ENCODE data around the gene DEXI.

Gene DEXI

GRCh38 chr16:10942352-10943063 lies at the start of gene DEXI:
Gene DEXI (minus strand): TSS chr16:10942468. CDS start chr16:10942005, 463 bp downstream.
- TF ChIP-seq, protein P1, sequence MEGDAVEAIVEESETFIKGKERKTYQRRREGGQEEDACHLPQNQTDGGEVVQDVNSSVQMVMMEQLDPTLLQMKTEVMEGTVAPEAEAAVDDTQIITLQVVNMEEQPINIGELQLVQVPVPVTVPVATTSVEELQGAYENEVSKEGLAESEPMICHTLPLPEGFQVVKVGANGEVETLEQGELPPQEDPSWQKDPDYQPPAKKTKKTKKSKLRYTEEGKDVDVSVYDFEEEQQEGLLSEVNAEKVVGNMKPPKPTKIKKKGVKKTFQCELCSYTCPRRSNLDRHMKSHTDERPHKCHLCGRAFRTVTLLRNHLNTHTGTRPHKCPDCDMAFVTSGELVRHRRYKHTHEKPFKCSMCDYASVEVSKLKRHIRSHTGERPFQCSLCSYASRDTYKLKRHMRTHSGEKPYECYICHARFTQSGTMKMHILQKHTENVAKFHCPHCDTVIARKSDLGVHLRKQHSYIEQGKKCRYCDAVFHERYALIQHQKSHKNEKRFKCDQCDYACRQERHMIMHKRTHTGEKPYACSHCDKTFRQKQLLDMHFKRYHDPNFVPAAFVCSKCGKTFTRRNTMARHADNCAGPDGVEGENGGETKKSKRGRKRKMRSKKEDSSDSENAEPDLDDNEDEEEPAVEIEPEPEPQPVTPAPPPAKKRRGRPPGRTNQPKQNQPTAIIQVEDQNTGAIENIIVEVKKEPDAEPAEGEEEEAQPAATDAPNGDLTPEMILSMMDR (IDR thresholded peaks at IDR 0.05; ENCODE audit: low read depth, low read length), result no peak
- DNase-seq (ENCODE audit: low read depth in 2 of 2), result peak; percentile 87 to 92
- H3K4me3 ChIP-seq (replicated peaks in 1 of 2; ENCODE audit: low read depth in 2 of 2, low read length in 2 of 2), result peak within 1 kb of the TSS; percentile 69 to 74

- H3K4me3 ChIP-seq (replicated peaks in 1 of 2; ENCODE audit: low read depth in 2 of 2, low read length in 2 of 2), result no peak overlapping the region
- TF ChIP-seq, protein P1 (IDR thresholded peaks at IDR 0.05; ENCODE audit: low read depth, low read length), result no peak
- DNase-seq (ENCODE audit: low read depth in 2 of 2), result no peak
These were observed 48.1 kb upstream of the DEXI start for GRCh38 chr16:10990378-10990777.

DNA sequence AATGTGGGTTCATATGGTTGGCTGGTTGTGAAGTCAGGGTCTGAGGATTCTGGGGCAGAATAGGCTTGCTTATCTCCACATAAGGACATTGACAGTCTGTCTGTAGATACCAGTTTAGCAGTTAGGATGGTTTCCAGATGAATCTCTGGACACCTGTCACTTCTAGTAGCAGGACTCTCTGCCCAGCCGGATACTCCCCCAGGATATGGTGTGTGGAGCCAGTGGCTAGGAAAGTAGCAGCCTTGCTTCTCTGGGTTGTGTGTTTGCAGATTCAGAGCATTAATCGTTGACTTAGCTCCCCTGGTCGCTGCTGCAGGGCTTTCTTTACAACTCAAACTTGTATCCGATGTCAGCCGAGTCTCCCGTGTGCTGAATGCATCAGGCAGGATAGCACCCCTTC lies 47.3 kb upstream of the DEXI start:
- no peak overlapping the region for H3K4me3 ChIP-seq (replicated peaks in 1 of 2; ENCODE audit: low read depth in 2 of 2, low read length in 2 of 2)
- TF ChIP-seq, protein P1 (IDR thresholded peaks at IDR 0.05; ENCODE audit: low read depth, low read length), result no peak
- DNase-seq (ENCODE audit: low read depth in 2 of 2), result no peak

DNA sequence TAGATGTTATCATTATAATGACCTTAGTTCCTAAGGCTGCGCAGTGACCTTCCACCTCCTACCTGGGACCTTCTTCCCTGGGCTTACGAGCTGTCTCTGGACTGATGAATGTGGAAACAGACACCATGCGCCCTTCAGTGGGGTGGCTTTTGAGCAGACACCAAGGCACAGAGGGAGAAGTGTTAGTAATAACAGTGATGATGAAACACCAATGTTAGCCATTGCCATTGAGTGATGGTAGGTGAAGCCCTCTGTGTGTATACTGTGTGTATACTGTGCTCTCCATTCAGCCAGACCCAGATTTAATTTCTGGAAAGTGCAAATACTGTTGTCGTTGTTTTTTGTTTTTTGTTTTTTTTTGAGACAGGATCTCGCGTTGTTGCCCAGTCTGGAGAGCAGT lies 46.6 kb upstream of the DEXI start:
- no peak overlapping the region for H3K4me3 ChIP-seq (replicated peaks in 1 of 2; ENCODE audit: low read depth in 2 of 2, low read length in 2 of 2)
- TF ChIP-seq, protein P1 (IDR thresholded peaks at IDR 0.05; ENCODE audit: low read depth, low read length), result no peak
- DNase-seq (ENCODE audit: low read depth in 2 of 2), result no peak

GRCh38 chr16:10988164-10988803 lies 46.0 kb upstream of the DEXI start:
- DNase-seq (ENCODE audit: low read depth in 2 of 2), result no peak
- TF ChIP-seq, protein P1 (IDR thresholded peaks at IDR 0.05; ENCODE audit: low read depth, low read length), result peak; percentile 52
- no peak overlapping the region for H3K4me3 ChIP-seq (replicated peaks in 1 of 2; ENCODE audit: low read depth in 2 of 2, low read length in 2 of 2)

GRCh38 chr16:10987361-10988163 lies 45.3 kb upstream of the DEXI start:
- TF ChIP-seq, protein P1 (IDR thresholded peaks at IDR 0.05; ENCODE audit: low read depth, low read length), result no peak
- DNase-seq (ENCODE audit: low read depth in 2 of 2), result no peak
- no peak overlapping the region for H3K4me3 ChIP-seq (replicated peaks in 1 of 2; ENCODE audit: low read depth in 2 of 2, low read length in 2 of 2)

Measured in cardiac fibroblast (primary cell).